Muscle of arm (tissue), 12 donors: ENCODE data around the gene B3GNT3. TPM values are rescaled to one million over a fixed set of nuclear protein-coding genes. Genes with fewer than 3 reads are reported as not detected.

ENCODE experiments used
- DNase-seq: peaks from one replicate; pipeline ENCODE4 v3.0.0-alpha.2; 2013
- polyA plus RNA-seq, 12 donors: library from polyadenylated mRNA; unstranded; fragments of 120-200 nt; gene quantifications; one replicate each; pipeline ENCODE4 v1.2.1, GENCODE V29; 2013; ENCODE audit not compliant: insufficient read length in 12 of 12

Gene B3GNT3
- polyA plus RNA-seq, 12 donors: 0.12 to 17.5 (median 1.1) TPM; not detected in 6

GRCh38 chr19:17859533-17860330 lies 64.8 kb downstream of the B3GNT3 start, which contains the start of gene RPL18A:
RPL18A (plus strand) TSS chr19:17859910; CDS start chr19:17859957, 47 bp downstream.
- DNase-seq: peak; percentile 100

GRCh38 chr19:17860331-17860992 lies 65.5 kb downstream of the B3GNT3 start:
- no peak for DNase-seq

GRCh38 chr19:17860993-17861360 lies 66.0 kb downstream of the B3GNT3 start:
- DNase-seq: no peak

- no peak for DNase-seq
Observed at GRCh38 chr19:17861542-17862402, 66.8 kb downstream of the B3GNT3 start.

GRCh38 chr19:17862711-17863519 lies 68.0 kb downstream of the B3GNT3 start:
- DNase-seq: no peak

Other genes with a start within 250 kb of the B3GNT3 start
- 100 to 1,000 TPM in 1 of 12 donors, 10 to 100 TPM in 11; 58.0 to 146 (median 70.3) TPM for gene COLGALT1, start 239.5 kb upstream of the B3GNT3 start, polyA plus RNA-seq
- gene UNC13A, start 106.8 kb upstream of the B3GNT3 start, polyA plus RNA-seq: under 1 TPM in 10 of 12 donors, not detected in 2; 0.05 to 0.32 (median 0.09) TPM
- gene MAP1S, start 75.7 kb upstream of the B3GNT3 start, polyA plus RNA-seq: 10 to 100 TPM in 11 of 12 donors, not detected in 1; 16.7 to 70.3 (median 28.2) TPM
- gene FCHO1, start 43.7 kb upstream of the B3GNT3 start, polyA plus RNA-seq: 1 to 10 TPM in 4 of 12 donors, under 1 TPM in 6, not detected in 2; 0.67 to 4.0 (median 0.88) TPM
- gene INSL3, start 26.4 kb downstream of the B3GNT3 start, polyA plus RNA-seq: under 1 TPM in 2 of 12 donors, not detected in 10; 0.24 to 0.44 TPM
- gene JAK3, start 52.8 kb downstream of the B3GNT3 start, polyA plus RNA-seq: 1 to 10 TPM in 10 of 12 donors, under 1 TPM in 1, not detected in 1; 0.60 to 6.4 (median 1.9) TPM
- 1,000 to 10,000 TPM in 11 of 12 donors, not detected in 1; 1,385 to 2,689 (median 1,882) TPM for gene RPL18A, start 64.8 kb downstream of the B3GNT3 start, polyA plus RNA-seq
- gene SLC5A5, start 76.8 kb downstream of the B3GNT3 start, polyA plus RNA-seq: under 1 TPM in 6 of 12 donors, not detected in 6; 0.05 to 0.11 (median 0.06) TPM
- gene CCDC124, start 137.9 kb downstream of the B3GNT3 start, polyA plus RNA-seq: 10 to 100 TPM in 11 of 12 donors, not detected in 1; 31.2 to 90.7 (median 45.0) TPM
- gene KCNN1, start 172.0 kb downstream of the B3GNT3 start, polyA plus RNA-seq: 1 to 10 TPM in 6 of 12 donors, under 1 TPM in 4, not detected in 2; 0.56 to 6.9 (median 1.0) TPM
- gene ARRDC2, start 213.0 kb downstream of the B3GNT3 start, polyA plus RNA-seq: 1 to 10 TPM in 11 of 12 donors, not detected in 1; 2.7 to 9.7 (median 4.7) TPM